Measurements from ENCODE around the gene DAPK2.

- TF ChIP-seq CTCF (conservative IDR thresholded peaks at IDR 0.05 in 1 of 2, IDR thresholded peaks at IDR 0.05 in 1 of 2; ENCODE audit: extremely low read depth in 1 of 2, insufficient read depth in 1 of 2, low read depth in 1 of 2, low read length in 2 of 2) (no peak), EZH2 (IDR thresholded peaks at IDR 0.05; ENCODE audit: borderline replicate concordance, low read length) (no peak)
Measured at GRCh38 chr15:64009798-64010261, 36.5 kb downstream of the DAPK2 start.
